ENCODE data around the gene CEP57.

DNA sequence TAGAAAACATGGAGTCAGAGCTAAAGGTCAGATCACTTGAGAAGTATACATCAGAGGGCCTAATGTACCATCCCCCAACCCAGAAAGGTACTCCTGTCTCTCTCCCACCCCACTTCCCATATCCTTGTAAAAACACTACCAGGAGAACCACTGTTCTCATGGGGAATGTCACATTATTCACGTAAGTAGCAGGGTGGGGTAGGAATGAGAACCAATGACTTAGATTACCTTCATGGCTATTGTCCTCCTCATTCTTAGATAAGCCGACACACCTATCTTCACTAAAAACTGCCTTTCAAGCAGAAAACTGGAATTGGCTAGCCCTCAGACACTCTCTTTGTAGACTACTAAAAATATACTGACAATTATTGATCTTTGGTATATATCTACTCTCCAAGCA, 63.6 kb downstream of the CEP57 start:
- TF ChIP-seq CTCF (IDR thresholded peaks at IDR 0.05) = no peak
- no peak for TF ChIP-seq POLR2A (IDR thresholded peaks at IDR 0.05)

All from right lobe of liver (tissue), 4 donors.